Body of pancreas (tissue), 4 donors: ENCODE measurements around the gene TEF. TPM values are rescaled to one million over a fixed set of nuclear protein-coding genes. Genes with fewer than 3 reads are reported as not detected.
A peak's percentile ranks its signal among the peaks of the same experiment; 100 is the strongest.

ENCODE experiments used
- ATAC-seq: fragments of 150-250 bp; one replicate; pipeline ENCODE4 v1.9.1; 2016
- DNase-seq, 4 donors: peaks; one replicate each; pipeline ENCODE4 v3.0.0-alpha.2; 2019
- H3K27ac ChIP-seq, 4 donors: fragments of 200-600 bp; sonication (generic); 1 replicate in 3 of 4; 2 replicates in 1 of 4; pipeline versions ENCODE4 v1.5.1 to v1.6.1; 2016 to 2019; ENCODE audit warnings: mild to moderate bottlenecking in 1 of 4, mixed read lengths in 1 of 4, moderate library complexity in 1 of 4
- H3K27me3 ChIP-seq, 2 donors: fragments of 200-600 bp; sonication (generic); one replicate each; pipeline ENCODE4 v1.6.0; 2016; ENCODE audit warnings: mild to moderate bottlenecking in 1 of 2
- H3K36me3 ChIP-seq, 2 donors: fragments of 200-600 bp; sonication (generic); replicated peaks in 1 of 2; 2 replicates each; pipeline ENCODE4 v1.5.1; 2016; ENCODE audit warnings: low read depth in 2 of 2; ENCODE audit not compliant: insufficient read depth in 1 of 2
- H3K4me1 ChIP-seq: fragments of 200-600 bp; sonication (generic); one replicate; pipeline ENCODE4 v1.6.0; 2016
- H3K4me3 ChIP-seq, 2 donors: fragments of 200-600 bp; sonication (generic); 1 replicate in 1 of 2; 2 replicates in 1 of 2; pipeline ENCODE4 v1.5.1; 2016 to 2019
- H3K9me3 ChIP-seq, 3 donors: fragments of 200-600 bp; sonication (generic); 1 replicate in 2 of 3; 2 replicates in 1 of 3; pipeline ENCODE4 v1.5.1; 2016
- CTCF ChIP-seq, 7 experiments: fragments of 450-650 bp in 4 of 7; fragments of 200-600 bp in 3 of 7; sonication (generic) in 3 of 7; IDR thresholded peaks; one replicate each; pipeline ENCODE4 v1.5.1; 2016 to 2019; ENCODE audit warnings: antibody characterized with exemption in 7 of 7
- POLR2A ChIP-seq, 3 donors: fragments of 450-650 bp; IDR thresholded peaks; one replicate each; pipeline ENCODE4 v1.6.1; 2016; ENCODE audit warnings: antibody characterized with exemption in 3 of 3, mild to moderate bottlenecking in 2 of 3
- WGBS, 2 donors: methylation state at CpG; one replicate each; pipeline ENCODE4 v1.1.5; 2017; 5-methylcytosine and 5-hydroxymethylcytosine counted together
- intact Hi-C: fragments of 100-400 bp; cut with DNase I; formaldehyde crosslinking; loops from one replicate; pipeline ENCODE4 v1.15.1; 2023
- total RNA-seq, 2 donors: library from RNA; depleted of rRNA; stranded (reverse); fragments of >200 nt; gene quantifications; one replicate each; pipeline ENCODE4 v1.1.0, GENCODE V29; 2016

Gene TEF
- total RNA-seq, 2 donors from 2014 or later, result 10.9 to 29.0 TPM

GRCh38 chr22:41403532-41404318 lies 22.0 kb downstream of the TEF start:
- H3K4me3 ChIP-seq, result no peak overlapping the region
- WGBS, 2 donors, result 14 to 15% methylated on average over 13 to 18 of the region's 18 CpGs
- H3K27ac ChIP-seq, result peak overlapping the region in 3 of 4 donors; percentile 26 to 53 (median 26)
- TF ChIP-seq CTCF (IDR thresholded peaks at IDR 0.05) (peak; percentile 90 to 99 (median 98)), POLR2A (IDR thresholded peaks at IDR 0.05) (no peak)
- intact Hi-C loops, result no loop called here
- ATAC-seq (peak; percentile 91), DNase-seq (peak; percentile 91 to 99 (median 94))
- no peaks in the 10 kb centered on the region for H3K9me3 ChIP-seq
- no peaks in the 10 kb centered on the region for H3K36me3 ChIP-seq
- peaks cover 27% of the 10 kb centered on the region for H3K4me1 ChIP-seq
- no peaks in the 10 kb centered on the region for H3K27me3 ChIP-seq

GRCh38 chr22:41405588-41405987 lies 23.8 kb downstream of the TEF start:
- H3K36me3 ChIP-seq, result no peaks in the 10 kb centered on the region
- H3K4me3 ChIP-seq, result no peak overlapping the region
- 78 to 92% methylated on average over 6 to 7 of the region's 8 CpGs for WGBS, 2 donors
- H3K27ac ChIP-seq, result no peak overlapping the region
- intact Hi-C loops, result no loop called here
- H3K4me1 ChIP-seq, result peaks cover 44% of the 10 kb centered on the region
- no peak for ATAC-seq
- H3K9me3 ChIP-seq, result no peaks in the 10 kb centered on the region
- no peaks in the 10 kb centered on the region for H3K27me3 ChIP-seq
- TF ChIP-seq CTCF (IDR thresholded peaks at IDR 0.05), result no peak
- no peak for TF ChIP-seq POLR2A (IDR thresholded peaks at IDR 0.05)
- DNase-seq, result no peak

DNA sequence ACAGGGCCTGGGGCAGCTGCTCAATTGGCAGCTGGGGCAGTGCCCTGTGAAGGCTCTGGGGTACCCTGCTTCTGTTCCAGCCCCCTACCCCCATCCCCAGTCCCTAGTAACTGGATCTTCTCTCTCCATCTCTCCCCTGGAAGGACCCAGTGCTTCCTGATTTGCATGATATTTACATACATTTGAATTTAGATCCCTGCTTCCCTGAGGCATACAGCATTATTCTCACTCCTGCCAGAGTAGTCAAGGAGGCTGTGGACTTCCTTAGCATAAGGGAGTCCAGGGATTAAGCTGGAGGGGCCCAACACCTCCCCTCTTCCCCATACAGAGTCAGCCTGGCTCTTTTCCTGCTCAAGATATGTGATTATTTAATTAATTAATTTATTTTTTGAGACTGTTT lies 24.7 kb downstream of the TEF start:
- no peaks in the 10 kb centered on the region for H3K27me3 ChIP-seq
- ATAC-seq (no peak), DNase-seq (no peak)
- H3K4me3 ChIP-seq, result no peak overlapping the region
- no peaks in the 10 kb centered on the region for H3K9me3 ChIP-seq
- no peak for TF ChIP-seq CTCF (IDR thresholded peaks at IDR 0.05)
- no peak for TF ChIP-seq POLR2A (IDR thresholded peaks at IDR 0.05)
- peaks cover 48% of the 10 kb centered on the region for H3K4me1 ChIP-seq
- no peak overlapping the region for H3K27ac ChIP-seq
- intact Hi-C loops, result no loop called here
- no peaks in the 10 kb centered on the region for H3K36me3 ChIP-seq

GRCh38 chr22:41407433-41407832 lies 25.7 kb downstream of the TEF start:
- Histone ChIP-seq H3K27me3 (no peaks in the 10 kb centered on the region), H3K36me3 (no peaks in the 10 kb centered on the region), H3K9me3 (no peaks in the 10 kb centered on the region), H3K4me3 (no peak overlapping the region), H3K4me1 (peaks cover 48% of the 10 kb centered on the region), H3K27ac (no peak overlapping the region)
- TF ChIP-seq CTCF (IDR thresholded peaks at IDR 0.05), result no peak
- no peak for TF ChIP-seq POLR2A (IDR thresholded peaks at IDR 0.05)
- ATAC-seq (no peak), DNase-seq (no peak)
- intact Hi-C loops, result no loop called here
- whole genome bisulfite sequencing, 2 donors, result 89 to 90% methylated on average over 3 of the region's 3 CpGs

GRCh38 chr22:41408665-41409064 lies 26.9 kb downstream of the TEF start:
- 87 to 89% methylated on average over 4 to 8 of the region's 8 CpGs for WGBS, 2 donors
- no peak overlapping the region for H3K4me3 ChIP-seq
- no peak overlapping the region for H3K27ac ChIP-seq
- peaks cover 51% of the 10 kb centered on the region for H3K4me1 ChIP-seq
- H3K27me3 ChIP-seq, result no peaks in the 10 kb centered on the region
- no peak for DNase-seq
- H3K9me3 ChIP-seq, result no peaks in the 10 kb centered on the region
- no peaks in the 10 kb centered on the region for H3K36me3 ChIP-seq
- no peak for TF ChIP-seq POLR2A (IDR thresholded peaks at IDR 0.05)
- no peak for TF ChIP-seq CTCF (IDR thresholded peaks at IDR 0.05)
- no peak for ATAC-seq
- intact Hi-C loops, result no loop called here
